ENCODE data around the gene LTBR.
"Not testable (repeated sequence)": the region's sequence is repeated elsewhere in the genome, so short reads cannot be mapped to it uniquely, and the experiment has no call there.

LTBR gene

GRCh38 chr12:6426882-6427671, 43.1 kb downstream of the LTBR start:
- peak; percentile 87 for DNase-seq

DNA sequence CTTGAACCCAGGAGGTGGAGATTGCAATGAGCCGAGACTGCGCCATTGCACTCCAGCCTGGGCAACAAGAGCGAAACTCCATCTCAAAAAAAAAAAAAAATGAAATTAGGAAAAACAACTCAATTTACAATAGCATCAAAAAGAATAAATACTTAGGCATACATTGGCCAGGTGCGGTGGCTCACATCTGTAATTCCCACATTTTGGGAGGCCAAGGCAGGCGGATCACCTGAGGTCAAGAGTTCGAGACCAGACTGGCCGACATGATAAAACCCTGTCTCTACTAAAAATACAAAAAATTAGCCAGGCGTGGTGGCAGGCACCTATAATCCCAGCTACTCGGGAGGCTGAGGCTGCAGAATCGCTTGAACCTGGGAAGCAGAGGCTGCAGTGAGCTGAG, 43.8 kb downstream of the LTBR start:
- not testable (repeated sequence) for DNase-seq

- no peak for DNase-seq
Observed at GRCh38 chr12:6428326-6428725, 44.4 kb downstream of the LTBR start.

DNA sequence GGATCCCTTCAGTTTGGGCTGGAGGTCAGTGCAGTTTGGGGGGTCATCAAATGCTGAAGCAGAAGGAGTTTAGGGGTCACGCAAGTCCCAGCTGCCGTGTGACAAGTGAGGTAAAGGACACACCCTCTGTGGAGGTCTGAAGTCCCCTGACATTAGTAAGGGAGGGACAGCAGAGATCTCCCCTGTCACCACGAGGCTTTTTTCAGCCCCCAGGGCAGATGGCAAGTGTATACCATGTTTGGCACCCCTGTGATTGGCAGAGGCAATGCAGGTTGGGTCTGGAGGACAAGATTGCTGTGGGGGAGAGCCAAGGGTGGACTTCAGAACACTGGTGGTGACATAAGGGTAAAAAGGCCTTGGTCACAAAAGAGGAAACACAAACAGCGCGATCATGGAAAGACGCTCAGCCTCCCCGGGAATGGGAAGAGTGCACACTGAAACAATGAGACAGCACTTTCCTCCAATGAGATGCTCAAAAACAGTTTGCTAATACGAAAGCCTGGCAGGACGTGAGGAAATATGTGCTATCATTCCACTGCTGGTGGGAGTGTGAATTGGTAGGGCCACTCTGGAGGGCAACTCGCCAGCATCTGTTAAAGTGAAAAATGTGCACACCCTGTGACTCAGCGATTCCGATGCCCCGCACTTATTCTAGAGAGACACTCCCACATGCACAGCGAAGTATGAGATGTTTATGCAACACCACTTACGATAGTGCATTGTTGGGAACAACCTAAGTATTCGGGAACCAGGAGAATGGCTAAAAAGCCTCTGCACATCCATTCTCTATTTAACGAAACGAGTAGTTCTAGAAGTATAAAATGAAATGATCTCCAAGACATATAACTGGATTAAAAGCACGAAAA, 46.4 kb downstream of the LTBR start:
- DNase-seq = peak; percentile 89

GRCh38 chr12:6432991-6433390, 49.0 kb downstream of the LTBR start:
- no peak for DNase-seq

- no peak for DNase-seq
Observed at GRCh38 chr12:6434205-6435140, 50.5 kb downstream of the LTBR start.

DNA sequence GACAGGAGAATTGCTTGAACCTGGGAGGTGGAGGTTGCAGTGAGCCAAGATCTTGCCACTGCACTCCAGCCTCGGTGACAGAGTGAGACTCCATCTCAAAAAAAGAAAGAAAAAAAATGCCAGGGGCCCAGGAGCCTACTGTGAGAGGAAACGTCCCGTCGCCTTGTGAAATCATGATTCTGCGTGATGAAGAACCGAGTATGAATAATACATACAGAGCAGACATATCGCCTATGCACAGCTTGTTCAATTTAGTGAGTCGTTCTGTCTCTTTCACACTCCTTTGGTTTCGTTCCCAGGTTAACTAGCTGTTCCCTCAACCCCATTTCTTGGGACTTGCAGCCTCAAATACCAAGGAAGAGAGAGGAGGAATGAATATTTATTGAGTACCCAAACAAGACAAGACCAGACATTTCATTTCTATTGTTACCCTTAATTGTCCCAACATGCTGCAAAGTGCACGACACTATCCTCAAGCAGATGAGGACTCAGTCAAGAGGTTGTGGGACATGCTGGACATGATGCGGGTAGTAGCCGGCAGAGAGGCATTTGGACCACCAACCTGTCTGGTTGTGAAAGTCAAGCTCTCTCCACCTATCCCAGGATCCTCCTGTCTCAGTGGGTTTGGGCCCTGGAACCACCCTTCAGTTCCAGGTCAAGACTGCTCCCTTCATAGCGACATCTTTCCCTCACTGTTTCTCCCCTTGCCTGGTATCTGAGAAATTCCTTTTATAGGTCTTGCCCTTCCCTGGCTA, 52.2 kb downstream of the LTBR start:
- no peak for DNase-seq

DNA sequence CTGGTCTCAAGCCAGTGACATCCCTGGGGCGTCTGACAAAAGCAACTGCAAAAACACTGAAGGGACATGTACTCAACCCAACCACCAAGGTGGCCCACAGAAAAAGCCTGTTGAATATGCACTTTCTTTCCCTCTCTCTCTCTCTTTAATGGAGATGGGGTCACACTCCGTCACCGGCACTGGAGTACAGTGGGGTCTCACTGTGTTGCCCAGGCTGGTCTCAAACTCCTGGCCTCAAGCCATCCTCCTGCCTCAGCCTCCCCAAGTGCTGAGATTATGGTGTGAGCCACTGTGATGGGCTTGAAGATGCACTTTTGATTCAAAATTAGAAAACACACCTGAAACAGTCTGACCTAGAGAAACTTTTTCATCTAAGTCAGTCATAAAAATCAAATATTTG, 53.6 kb downstream of the LTBR start:
- DNase-seq = no peak

- DNase-seq = no peak
Observed at GRCh38 chr12:6438345-6438744, 54.4 kb downstream of the LTBR start.

GRCh38 chr12:6440391-6440790, 56.4 kb downstream of the LTBR start:
- no peak for DNase-seq

Data from inflammatory macrophage treated with lipopolysaccharide for 4 hours (primary cell).